HEK293 (cell line): Measurements from ENCODE around the gene ZNF513.
A peak's percentile ranks its signal among the peaks of the same experiment; 100 is the strongest.

Experiments
- CTCF ChIA-PET: fragments of 350-600 bp; formaldehyde crosslinking; extraction: SDS; loops from one replicate; lab custom pipeline; 2021; ENCODE audit warnings: antibody characterized with exemption; lab: Yijun Ruan, JAX
- POLR2A ChIA-PET: fragments of 300-600 bp; formaldehyde crosslinking; extraction: SDS; loops from one replicate; lab custom pipeline; 2020; ENCODE audit warnings: antibody characterized with exemption, inconsistent platforms; lab: Yijun Ruan, JAX
- H3K27ac ChIP-seq: fragments of 200-500 bp; sonication (Bioruptor generic); 2 replicates; pipeline ENCODE4 v1.5.1; 2014; ENCODE audit warnings: low read depth, low read length, control low read depth, inconsistent platforms; ENCODE audit errors: extremely low read depth
- H3K36me3 ChIP-seq, 2 experiments: fragments of 200-500 bp in 1 of 2; sonication (Bioruptor generic) in 1 of 2; 1 replicate in 1 of 2; 2 replicates in 1 of 2; pipeline ENCODE4 v1.5.1; 2014 to 2017; ENCODE audit warnings: inconsistent platforms in 2 of 2, low read length in 2 of 2; ENCODE audit not compliant: control insufficient read depth in 2 of 2, insufficient read depth in 1 of 2
- H3K4me1 ChIP-seq: fragments of 200-500 bp; sonication (Bioruptor generic); 2 replicates; pipeline ENCODE4 v1.5.1; 2014; ENCODE audit warnings: mild to moderate bottlenecking, low read length, inconsistent platforms; ENCODE audit not compliant: control insufficient read depth, insufficient read depth
- H3K4me3 ChIP-seq: 2 replicates; pipeline ENCODE4 v1.5.1; 2011; ENCODE audit warnings: low read depth, mild to moderate bottlenecking, control low read depth, low read length, moderate library complexity
- H3K9me3 ChIP-seq: fragments of 200-500 bp; sonication (Bioruptor generic); 2 replicates; pipeline ENCODE4 v1.5.1; 2014; ENCODE audit warnings: low read depth, low read length, inconsistent platforms; ENCODE audit not compliant: control insufficient read depth, insufficient read depth
- AEBP2 ChIP-seq: fragments of 450-650 bp; formaldehyde crosslinking; IDR thresholded peaks from 2 replicates; pipeline ENCODE4 v1.5.1; 2016; ENCODE audit warnings: missing biosample characterization, missing genetic modification characterization, borderline replicate concordance
- KLF9 ChIP-seq: fragments of 450-650 bp; formaldehyde crosslinking; IDR thresholded peaks from 2 replicates; pipeline ENCODE4 v1.5.1; 2016; ENCODE audit warnings: missing biosample characterization, missing genetic modification characterization, low read depth
- REST ChIP-seq: fragments of 450-650 bp; formaldehyde crosslinking; IDR thresholded peaks from 2 replicates; pipeline ENCODE4 v1.5.1; 2016; ENCODE audit warnings: missing biosample characterization, missing genetic modification characterization
- ZNF335 ChIP-seq: fragments of 450-650 bp; formaldehyde crosslinking; conservative IDR thresholded peaks from 2 replicates; pipeline ENCODE4 v1.5.1; 2016; ENCODE audit warnings: missing biosample characterization, missing genetic modification characterization
- ZNF645 ChIP-seq: fragments of 450-650 bp; formaldehyde crosslinking; IDR thresholded peaks from 2 replicates; pipeline ENCODE4; 2016; ENCODE audit warnings: missing biosample characterization, missing genetic modification characterization
- ZNF692 ChIP-seq: fragments of 450-650 bp; formaldehyde crosslinking; IDR thresholded peaks from 2 replicates; pipeline ENCODE4 v1.5.1; 2016; ENCODE audit warnings: missing biosample characterization, missing genetic modification characterization
- ZNF701 ChIP-seq: fragments of 450-650 bp; formaldehyde crosslinking; IDR thresholded peaks from 2 replicates; pipeline ENCODE4 v1.5.1; 2016; ENCODE audit warnings: missing biosample characterization, missing genetic modification characterization
- ZNF76 ChIP-seq: fragments of 450-650 bp; formaldehyde crosslinking; IDR thresholded peaks from 2 replicates; pipeline ENCODE4; 2016; ENCODE audit warnings: low read depth, missing biosample characterization, missing genetic modification characterization, borderline replicate concordance
- ZNF792 ChIP-seq: fragments of 450-650 bp; formaldehyde crosslinking; IDR thresholded peaks from 2 replicates; pipeline ENCODE4 v1.5.1; 2016; ENCODE audit warnings: missing biosample characterization, missing genetic modification characterization
- ZSCAN5A ChIP-seq: fragments of 450-650 bp; formaldehyde crosslinking; IDR thresholded peaks from 2 replicates; pipeline ENCODE4 v1.5.1; 2016; ENCODE audit warnings: missing biosample characterization, missing genetic modification characterization
- ZXDB ChIP-seq: fragments of 450-650 bp; formaldehyde crosslinking; IDR thresholded peaks from 2 replicates; pipeline ENCODE4 v1.5.1; 2016; ENCODE audit warnings: missing biosample characterization, missing genetic modification characterization

The ZNF513 gene

GRCh38 chr2:27370816-27371620 lies 9.5 kb downstream of the ZNF513 start:
- Histone ChIP-seq H3K9me3 (no peaks in the 10 kb centered on the region), H3K36me3 (peaks cover 29 to 70% of the 10 kb centered on the region in 2 experiments), H3K27ac (peak overlapping the region; percentile 79), H3K4me3 (peak overlapping the region; percentile 84), H3K4me1 (no peaks in the 10 kb centered on the region)
- ChIA-PET CTCF (interaction anchor here (0.6 to 1.8 kb wide), 5 partner anchors 9 to 312 kb away, joined by 3 to 7 read pairs (median 4); partner anchors contain the start of gene ZNF513), POLR2A (interaction anchor here (0.6 to 1.7 kb wide), 2 partner anchors 9 to 14 kb away, joined by 4 to 17 read pairs; partner anchors contain the start of genes GTF3C2 and ZNF513)
- TF ChIP-seq ZNF701 (tag by site-specific recombination) = no peak
- TF ChIP-seq AEBP2 (tag by site-specific recombination) = no peak
- TF ChIP-seq ZNF335 (tag by site-specific recombination) = peak; percentile 15
- 0 out of 2 replicates have a peak, but pooled peaks have one; percentile 36 for TF ChIP-seq KLF9
- peak; percentile 10; the same call in 1 of the 2 replicates for TF ChIP-seq ZXDB (tag by site-specific recombination)
- TF ChIP-seq ZNF76 (tag by site-specific recombination) = no peak
- TF ChIP-seq ZNF792 (tag by site-specific recombination) = no peak
- TF ChIP-seq ZSCAN5A = 0 out of 2 replicates have a peak, but pooled peaks have one; percentile 33
- no peak for TF ChIP-seq REST (tag by site-specific recombination)
- no peak for TF ChIP-seq ZNF645 (tag by site-specific recombination)
- peak; percentile 13; the same call in 1 of the 2 replicates for TF ChIP-seq ZNF692 (tag by site-specific recombination)
